GM13976 (cell line): Measurements from ENCODE around the gene ASH1L.

Experiments used
- DNase-seq: peaks from one replicate; pipeline ENCODE4 v3.0.0; 2012; ENCODE audit warnings: low spot score
- in situ Hi-C: fragments of 300-500 bp; cut with MboI; formaldehyde crosslinking; loops from one replicate; pipeline ENCODE4 v1.12.0; 2022; ENCODE audit warnings: low sequenced_read_pairs, mixed read lengths, inconsistent platforms; ENCODE audit not compliant: unreplicated experiment
- TF ChIP-seq, protein P1 (sequence below): IDR thresholded peaks from 2 replicates; pipeline ENCODE4 v1.5.1; 2012; ENCODE audit warnings: borderline replicate concordance, mild to moderate bottlenecking; ENCODE audit not compliant: insufficient read depth; ENCODE audit errors: extremely low read depth, missing control alignments, control extremely low read depth

The ASH1L gene

DNA sequence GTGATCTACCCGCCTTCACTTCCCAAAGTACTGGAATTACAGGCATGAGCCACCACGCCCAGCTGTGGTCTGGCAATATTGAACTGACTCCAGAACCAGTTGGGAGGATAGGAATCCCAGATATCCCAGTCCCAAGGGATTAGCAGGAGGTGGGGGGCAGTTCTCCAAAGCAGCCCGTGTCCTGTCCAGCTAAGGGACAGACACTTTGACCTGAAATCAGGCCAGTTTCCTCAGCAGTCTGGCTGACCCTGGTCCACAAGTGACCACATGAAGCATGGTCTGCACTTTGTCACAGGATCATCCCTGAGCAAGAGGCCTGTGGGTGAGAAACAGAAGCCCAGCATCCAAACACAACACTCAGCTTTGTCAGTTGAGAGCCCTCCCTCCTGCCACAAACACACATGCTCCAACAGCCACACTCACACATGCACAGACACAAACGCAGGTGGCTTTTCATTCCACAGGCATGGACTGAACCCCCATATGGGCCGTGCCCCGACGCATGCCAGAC lies 256.7 kb downstream of the ASH1L start:
- in situ Hi-C loops, result no loop called here
- TF ChIP-seq, protein P1, sequence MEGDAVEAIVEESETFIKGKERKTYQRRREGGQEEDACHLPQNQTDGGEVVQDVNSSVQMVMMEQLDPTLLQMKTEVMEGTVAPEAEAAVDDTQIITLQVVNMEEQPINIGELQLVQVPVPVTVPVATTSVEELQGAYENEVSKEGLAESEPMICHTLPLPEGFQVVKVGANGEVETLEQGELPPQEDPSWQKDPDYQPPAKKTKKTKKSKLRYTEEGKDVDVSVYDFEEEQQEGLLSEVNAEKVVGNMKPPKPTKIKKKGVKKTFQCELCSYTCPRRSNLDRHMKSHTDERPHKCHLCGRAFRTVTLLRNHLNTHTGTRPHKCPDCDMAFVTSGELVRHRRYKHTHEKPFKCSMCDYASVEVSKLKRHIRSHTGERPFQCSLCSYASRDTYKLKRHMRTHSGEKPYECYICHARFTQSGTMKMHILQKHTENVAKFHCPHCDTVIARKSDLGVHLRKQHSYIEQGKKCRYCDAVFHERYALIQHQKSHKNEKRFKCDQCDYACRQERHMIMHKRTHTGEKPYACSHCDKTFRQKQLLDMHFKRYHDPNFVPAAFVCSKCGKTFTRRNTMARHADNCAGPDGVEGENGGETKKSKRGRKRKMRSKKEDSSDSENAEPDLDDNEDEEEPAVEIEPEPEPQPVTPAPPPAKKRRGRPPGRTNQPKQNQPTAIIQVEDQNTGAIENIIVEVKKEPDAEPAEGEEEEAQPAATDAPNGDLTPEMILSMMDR, result no peak
- DNase-seq, result no peak

DNA sequence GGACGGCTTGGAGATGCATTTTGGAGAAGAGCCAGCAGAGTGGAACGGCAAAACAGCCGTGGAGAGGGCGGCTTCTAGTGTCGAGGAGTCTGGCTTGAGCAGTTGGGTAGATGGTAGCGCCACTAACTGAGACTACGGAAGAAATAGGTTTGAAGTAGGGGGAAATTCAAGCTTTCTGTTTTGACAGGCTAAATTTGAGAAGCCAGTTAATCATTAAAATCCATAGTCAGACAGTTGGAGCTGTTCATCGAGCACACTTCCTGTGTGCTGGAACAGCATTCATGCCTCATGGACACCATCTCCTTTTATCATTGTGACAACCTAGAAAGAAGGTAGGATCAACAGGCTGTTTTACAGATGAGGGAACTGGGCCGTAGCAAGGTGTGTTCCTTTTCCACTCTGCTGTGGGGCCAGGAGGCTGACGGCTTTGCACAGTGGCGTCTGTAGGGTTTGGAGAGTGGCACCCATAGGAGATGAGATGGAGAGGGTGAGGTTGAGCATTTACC lies 258.0 kb downstream of the ASH1L start:
- TF ChIP-seq, protein P1, result no peak
- in situ Hi-C loops, result no loop called here
- no peak for DNase-seq

DNA sequence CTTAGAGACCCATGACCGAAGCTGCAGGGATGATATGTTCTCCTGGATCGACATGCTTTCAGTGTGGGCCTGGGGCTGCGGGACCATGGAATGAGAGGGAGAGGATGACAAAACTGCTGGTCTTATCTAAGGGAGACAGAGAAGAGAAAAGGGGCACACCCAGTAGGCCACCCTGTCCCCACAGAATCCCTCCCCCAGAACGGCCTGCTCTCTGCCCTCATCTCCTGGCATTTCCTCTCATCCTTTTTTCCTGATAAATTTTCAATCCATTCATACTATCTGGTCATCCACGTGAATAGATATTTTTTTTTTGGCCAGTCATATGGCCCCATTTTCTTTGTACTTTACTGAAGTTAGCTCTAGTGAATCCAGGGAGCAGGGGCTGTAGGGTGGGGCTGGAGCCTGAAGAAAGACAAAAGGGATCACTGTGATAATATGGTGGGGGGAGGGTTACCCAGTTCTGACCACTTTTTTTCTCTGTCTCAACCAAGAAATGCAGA lies 261.2 kb downstream of the ASH1L start, which contains the start of gene PKLR:
Gene PKLR (minus strand): TSS at position 97 of the 500 bp plus-strand sequence. CDS start 43 bp downstream, at position 54.
- TF ChIP-seq, protein P1, result no peak
- no peak for DNase-seq
- in situ Hi-C loops, result no loop called here

DNA sequence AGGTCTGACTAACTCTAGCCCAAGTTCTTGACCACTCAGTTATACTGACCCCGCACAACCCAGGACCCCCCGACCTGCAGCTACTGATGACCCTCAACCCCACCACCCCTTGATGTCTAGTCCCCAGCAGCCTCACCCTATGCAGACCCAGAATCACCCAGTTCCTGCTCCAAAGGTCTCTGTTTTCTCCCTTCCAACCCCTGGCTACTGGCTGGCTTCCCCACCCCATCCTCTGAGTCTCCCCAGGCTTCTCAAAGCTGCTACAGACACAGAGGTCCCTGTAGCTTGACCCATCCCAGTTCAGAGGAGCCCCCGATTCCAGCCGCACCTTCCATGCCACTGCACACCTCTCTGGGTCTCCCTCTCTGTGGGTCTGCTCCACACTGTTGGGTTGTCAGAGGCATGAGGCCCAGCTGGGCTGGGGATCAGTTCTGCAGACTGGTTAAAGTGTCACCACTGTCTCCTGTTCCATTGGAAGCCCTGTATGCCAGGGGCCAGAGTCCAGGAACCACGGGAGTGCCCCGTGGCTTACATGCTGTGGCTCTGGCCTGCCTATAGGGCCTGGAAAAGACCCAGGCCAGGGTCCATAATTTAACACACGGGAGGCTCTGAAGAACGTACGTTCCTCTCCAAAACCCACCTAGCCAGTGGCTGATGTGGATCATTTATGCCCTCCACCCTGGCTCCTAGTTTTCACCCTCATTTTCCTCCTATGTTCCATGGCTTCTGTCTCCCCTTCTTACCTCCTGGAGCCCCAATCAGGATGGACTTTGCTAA lies 261.9 kb downstream of the ASH1L start:
- in situ Hi-C loops, result no loop called here
- TF ChIP-seq, protein P1, result no peak
- no peak for DNase-seq

DNA sequence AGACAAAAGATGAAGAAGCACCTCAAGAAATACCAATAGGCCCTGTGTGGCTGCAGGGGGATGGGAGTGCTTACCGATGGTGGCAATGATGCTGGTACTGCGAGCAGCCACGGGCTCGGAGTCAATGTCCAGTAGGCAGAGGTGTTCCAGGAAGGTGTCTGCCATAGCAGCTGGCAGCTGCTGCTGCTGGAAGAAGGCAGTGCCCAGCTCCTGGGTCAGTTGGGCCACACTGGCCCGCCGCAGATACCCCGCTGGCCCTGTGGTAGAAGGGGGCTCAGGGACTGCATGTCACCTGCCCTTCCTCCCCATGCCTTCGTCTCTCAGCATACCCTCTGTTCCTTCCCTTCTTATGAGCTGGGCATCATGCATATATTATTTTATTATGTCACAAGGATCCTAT lies 262.6 kb downstream of the ASH1L start:
- no peak for DNase-seq
- in situ Hi-C loops, result no loop called here
- TF ChIP-seq, protein P1, result no peak

DNA sequence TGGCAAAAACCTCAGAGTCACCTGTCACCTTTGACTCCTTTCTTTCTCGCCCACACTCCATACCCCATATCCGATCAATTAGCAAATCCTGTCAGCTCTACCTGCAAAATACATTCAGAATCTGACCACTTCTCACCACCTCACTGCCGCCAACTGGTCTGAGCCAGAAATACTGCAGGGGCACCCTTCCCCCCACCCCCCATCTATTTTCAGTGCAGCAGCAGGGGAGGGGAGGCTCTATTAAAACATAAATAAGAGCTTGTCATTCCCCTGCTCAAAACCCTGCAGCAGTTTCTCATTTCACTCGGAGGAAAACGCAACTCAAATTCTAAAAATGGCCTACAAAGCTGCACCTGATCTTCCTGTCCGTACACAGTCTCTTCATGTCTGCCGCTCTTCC lies 265.2 kb downstream of the ASH1L start:
- TF ChIP-seq, protein P1, result no peak
- DNase-seq, result no peak
- in situ Hi-C loops, result no loop called here

DNA sequence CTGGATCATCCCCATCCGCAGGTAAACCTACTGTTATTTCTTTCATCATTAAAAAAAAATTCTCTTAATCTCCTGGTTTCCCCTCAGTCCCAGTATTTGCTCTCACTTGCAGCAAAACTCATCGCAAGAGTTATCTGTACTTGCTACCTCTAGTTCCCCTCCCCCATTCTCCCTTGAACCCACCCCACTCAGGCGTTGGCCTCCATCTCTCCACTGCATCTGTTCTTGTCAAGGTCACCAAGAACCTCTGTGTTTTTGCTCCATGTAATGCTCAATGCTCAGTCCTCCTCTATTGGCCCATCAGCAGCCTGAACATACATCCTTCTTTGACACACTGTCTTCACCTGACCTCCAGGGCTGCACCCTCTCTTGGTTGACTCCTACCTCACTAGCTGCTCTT lies 265.9 kb downstream of the ASH1L start:
- no peak for DNase-seq
- TF ChIP-seq, protein P1, result no peak
- in situ Hi-C loops, result no loop called here
